ENCODE results near the gene MMRN2.

MMRN2 gene

GRCh38 chr10:86969421-86970041, 12.1 kb upstream of the MMRN2 start:
- DNase-seq: no peak

GRCh38 chr10:86968994-86969355, 11.6 kb upstream of the MMRN2 start:
- no peak for DNase-seq

- DNase-seq: no peak
Measured at GRCh38 chr10:86968271-86968993, 11.0 kb upstream of the MMRN2 start, which contains the start of gene ADIRF. TSS of gene ADIRF (plus strand) at chr10:86968482. CDS start at chr10:86968545, 63 bp downstream.

- DNase-seq: no peak
Measured at GRCh38 chr10:86967481-86967941, 10.1 kb upstream of the MMRN2 start.

- DNase-seq: no peak
Measured at GRCh38 chr10:86965986-86966654, 8.7 kb upstream of the MMRN2 start.

- no peak for DNase-seq
Measured at GRCh38 chr10:86964847-86965190, 7.4 kb upstream of the MMRN2 start.

- no peak for DNase-seq
Measured at GRCh38 chr10:86964061-86964846, 6.8 kb upstream of the MMRN2 start.

- DNase-seq: no peak
Measured at GRCh38 chr10:86963341-86963919, 6.0 kb upstream of the MMRN2 start.

GRCh38 chr10:86962981-86963310, 5.5 kb upstream of the MMRN2 start:
- DNase-seq: no peak

- DNase-seq: no peak
Measured at GRCh38 chr10:86962136-86962980, 4.9 kb upstream of the MMRN2 start.

GRCh38 chr10:86961481-86962091, 4.2 kb upstream of the MMRN2 start:
- no peak for DNase-seq

GRCh38 chr10:86960863-86961434, 3.5 kb upstream of the MMRN2 start:
- no peak for DNase-seq

- no peak for DNase-seq
Measured at GRCh38 chr10:86960003-86960862, 2.8 kb upstream of the MMRN2 start.

GRCh38 chr10:86959737-86960002, 2.3 kb upstream of the MMRN2 start:
- no peak for DNase-seq

GRCh38 chr10:86958901-86959736, 1.7 kb upstream of the MMRN2 start:
- DNase-seq: no peak

GRCh38 chr10:86958116-86958900, 893 bp upstream of the MMRN2 start, which contains the start of gene SNCG:
TSS of gene SNCG (plus strand) at chr10:86958599. CDS start at chr10:86958698, 99 bp downstream.
- DNase-seq: no peak

- no peak for DNase-seq
Measured at GRCh38 chr10:86956848-86957448, 467 bp downstream of the MMRN2 start.

GRCh38 chr10:86956195-86956847, 1.1 kb downstream of the MMRN2 start:
- DNase-seq: no peak
